Subcutaneous abdominal adipose tissue (tissue), 5 donors: ENCODE results near the gene CNDP2.

ENCODE experiments used
- H3K27ac ChIP-seq: one replicate; pipeline ENCODE4 v1.7.0; 2013; ENCODE audit warnings: low read depth, mild to moderate bottlenecking, inconsistent platforms, low read length, moderate library complexity
- H3K27me3 ChIP-seq, 5 donors: one replicate each; pipeline ENCODE4 v1.7.0; 2013; ENCODE audit warnings: low read length in 5 of 5, inconsistent platforms in 1 of 5; ENCODE audit not compliant: control insufficient read depth in 5 of 5, insufficient read depth in 4 of 5
- H3K36me3 ChIP-seq, 5 donors: one replicate each; pipeline ENCODE4 v1.7.0; 2013; ENCODE audit warnings: low read length in 5 of 5; ENCODE audit not compliant: control insufficient read depth in 5 of 5, insufficient read depth in 5 of 5
- H3K4me1 ChIP-seq, 5 donors: one replicate each; pipeline ENCODE4 v1.7.0; 2013; ENCODE audit warnings: low read length in 5 of 5, mild to moderate bottlenecking in 3 of 5, moderate library complexity in 1 of 5; ENCODE audit not compliant: control insufficient read depth in 5 of 5, insufficient read depth in 5 of 5
- H3K4me3 ChIP-seq, 5 donors: one replicate each; pipeline ENCODE4 v1.7.0; 2013; ENCODE audit warnings: low read length in 5 of 5, low read depth in 1 of 5
- H3K9ac ChIP-seq, 5 donors: one replicate each; pipeline ENCODE4 v1.7.0; 2013; ENCODE audit warnings: low read length in 5 of 5, mild to moderate bottlenecking in 4 of 5, moderate library complexity in 3 of 5
- H3K9me3 ChIP-seq, 5 donors: one replicate each; pipeline ENCODE4 v1.7.0; 2013; ENCODE audit warnings: low read length in 5 of 5; ENCODE audit not compliant: control insufficient read depth in 5 of 5
- donor health status: healthy.
- donor health status: healthy.
- donor health status: healthy.
- donor health status: healthy.
- donor health status: healthy.

The CNDP2 gene

DNA sequence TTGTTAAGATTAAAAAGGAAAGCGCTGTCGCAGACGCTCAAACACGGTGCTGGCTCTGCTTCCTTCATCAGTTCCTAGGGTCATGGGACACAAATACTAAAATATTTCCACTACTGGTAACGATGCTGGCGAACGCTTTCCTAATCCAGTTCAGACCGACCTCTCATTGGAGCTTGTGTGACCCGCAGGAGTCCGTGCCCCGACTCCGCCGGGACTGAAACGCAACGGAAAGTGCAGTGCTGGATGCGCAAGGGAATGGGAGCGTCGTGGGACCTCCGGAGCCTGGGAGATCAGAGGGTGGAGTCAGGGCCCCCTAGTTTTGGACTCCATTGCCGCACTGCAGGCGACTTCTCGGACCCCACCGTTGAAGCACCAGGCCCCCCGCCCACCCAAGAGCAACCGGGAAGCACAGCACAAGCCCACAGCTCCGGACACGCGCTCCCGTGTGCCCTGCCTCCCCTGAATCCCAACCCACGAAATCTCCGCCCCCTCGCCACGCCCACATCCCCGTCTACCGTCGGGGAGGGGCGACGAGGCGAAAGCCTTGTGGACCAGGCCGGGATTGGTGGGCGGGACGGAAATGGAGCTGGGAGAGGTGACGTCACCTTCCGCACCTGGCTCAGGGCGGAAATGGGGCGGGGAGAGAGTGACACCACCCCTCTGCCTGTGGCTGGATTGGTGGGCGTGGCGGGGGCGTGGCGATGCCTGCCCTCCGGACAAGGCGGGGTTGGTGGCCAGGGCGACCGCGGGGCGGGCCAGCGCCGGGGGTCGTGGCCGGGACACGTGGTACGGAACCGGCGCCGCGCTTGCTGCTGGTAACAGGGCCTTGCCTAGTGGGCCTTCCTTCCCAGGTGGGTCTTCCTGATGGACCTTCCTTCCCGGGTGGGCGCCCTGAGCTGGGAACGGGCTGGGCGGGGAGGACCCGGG, at the start of gene CNDP2:
TSS of gene CNDP2 (plus strand) at position 783 of the 927 bp plus-strand sequence. CDS start 3,611 bp downstream, outside the sequence.
- H3K4me1 ChIP-seq: peaks cover 7 to 40% (median 35%) of the 10 kb centered on the region in 5 donors
- peak within 1 kb of the TSS; percentile 88 for H3K27ac ChIP-seq
- peak within 1 kb of the TSS in 4 of 5 donors; percentile 83 to 97 (median 91) for H3K9ac ChIP-seq
- H3K9me3 ChIP-seq: peaks cover 0 to 8% (median 0%) of the 10 kb centered on the region in 5 donors
- peak within 1 kb of the TSS; percentile 75 to 90 (median 83) for H3K4me3 ChIP-seq
- no peaks in the 10 kb centered on the region for H3K36me3 ChIP-seq
- no peaks in the 10 kb centered on the region for H3K27me3 ChIP-seq

DNA sequence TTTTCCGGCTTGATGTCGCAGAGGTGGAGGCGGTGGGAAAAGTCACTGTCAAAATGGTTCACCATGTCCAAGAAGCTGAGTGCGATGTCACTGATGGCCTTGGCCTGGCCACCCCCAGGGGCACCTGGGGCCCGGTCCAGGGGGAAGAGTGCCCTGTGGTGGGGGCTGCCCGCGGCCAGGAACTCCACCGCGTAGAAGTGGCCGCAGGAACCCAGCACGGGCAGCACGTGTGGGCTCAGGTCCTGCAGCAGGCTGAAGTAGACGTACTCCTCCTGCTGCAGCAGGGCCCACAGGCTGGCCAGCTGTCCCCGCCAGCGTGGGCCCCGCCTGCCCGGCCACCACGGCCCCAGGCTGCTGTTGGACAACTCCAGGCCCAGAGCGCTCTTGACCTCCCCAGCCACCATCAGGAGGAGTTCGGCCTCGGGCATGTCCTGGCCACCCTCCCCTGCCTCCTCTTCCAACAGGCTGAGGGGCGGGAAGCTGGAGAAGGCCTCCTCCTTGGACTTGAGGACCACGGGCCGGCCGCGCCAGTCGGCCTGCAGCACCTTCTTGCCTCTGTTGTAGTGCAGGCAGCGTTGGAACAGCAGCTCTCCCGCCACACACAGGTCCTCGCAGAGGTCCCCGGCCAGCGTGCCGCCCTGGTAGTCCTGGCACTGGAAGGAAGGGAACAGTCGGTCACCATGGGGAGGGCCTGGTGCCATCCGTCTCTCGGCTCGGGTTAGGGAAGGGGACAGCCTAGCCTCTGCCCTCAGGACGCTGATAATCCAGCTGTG, 49.3 kb upstream of the CNDP2 start:
- no peaks in the 10 kb centered on the region for H3K36me3 ChIP-seq
- H3K27me3 ChIP-seq: peaks cover 0 to 5% (median 2%) of the 10 kb centered on the region in 5 donors
- H3K4me3 ChIP-seq: no peak overlapping the region
- H3K27ac ChIP-seq: no peak overlapping the region
- H3K9ac ChIP-seq: no peak overlapping the region
- H3K9me3 ChIP-seq: no peaks in the 10 kb centered on the region
- H3K4me1 ChIP-seq: peaks cover 0 to 11% (median 0%) of the 10 kb centered on the region in 5 donors

DNA sequence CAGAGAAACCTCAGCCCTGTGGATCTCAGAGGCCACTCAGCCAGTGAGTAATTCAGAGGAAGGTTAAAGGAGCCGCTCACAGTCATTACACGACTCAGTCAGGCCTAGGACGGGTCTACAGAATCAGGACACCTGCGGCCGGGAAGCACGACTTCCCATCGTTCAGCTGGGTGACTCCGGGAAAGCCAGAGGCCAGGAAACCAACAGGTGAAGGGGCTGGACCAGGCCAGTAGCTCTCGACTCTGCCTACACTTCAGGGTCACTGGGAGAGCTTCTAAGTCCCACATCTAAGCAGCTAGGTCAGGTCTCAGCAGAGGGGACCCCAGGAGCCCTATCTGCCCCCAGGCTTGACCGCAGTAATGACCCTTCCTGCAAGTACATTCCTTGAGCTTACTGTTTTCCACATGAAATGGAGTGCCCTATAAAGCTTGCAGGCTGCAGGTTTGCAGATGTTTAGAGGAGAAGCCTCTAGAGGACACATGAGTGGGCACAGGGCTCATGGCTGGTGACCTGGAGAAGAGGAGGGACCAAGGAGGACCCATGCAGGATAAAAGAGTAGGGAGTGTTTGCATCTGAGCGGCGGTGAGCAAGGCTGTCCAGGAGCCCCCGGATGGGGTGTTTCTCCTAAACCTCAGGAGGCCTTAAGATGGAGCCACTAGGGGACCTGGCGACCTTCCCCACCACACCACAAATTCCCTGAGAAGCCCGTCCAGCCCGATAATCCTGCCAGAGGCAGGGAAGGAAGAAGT, 48.6 kb upstream of the CNDP2 start:
- H3K4me1 ChIP-seq: peaks cover 0 to 11% (median 0%) of the 10 kb centered on the region in 5 donors
- no peak overlapping the region for H3K27ac ChIP-seq
- peaks cover 0 to 5% (median 2%) of the 10 kb centered on the region in 5 donors for H3K27me3 ChIP-seq
- H3K9ac ChIP-seq: no peak overlapping the region
- H3K4me3 ChIP-seq: no peak overlapping the region
- H3K36me3 ChIP-seq: no peaks in the 10 kb centered on the region
- H3K9me3 ChIP-seq: no peaks in the 10 kb centered on the region

DNA sequence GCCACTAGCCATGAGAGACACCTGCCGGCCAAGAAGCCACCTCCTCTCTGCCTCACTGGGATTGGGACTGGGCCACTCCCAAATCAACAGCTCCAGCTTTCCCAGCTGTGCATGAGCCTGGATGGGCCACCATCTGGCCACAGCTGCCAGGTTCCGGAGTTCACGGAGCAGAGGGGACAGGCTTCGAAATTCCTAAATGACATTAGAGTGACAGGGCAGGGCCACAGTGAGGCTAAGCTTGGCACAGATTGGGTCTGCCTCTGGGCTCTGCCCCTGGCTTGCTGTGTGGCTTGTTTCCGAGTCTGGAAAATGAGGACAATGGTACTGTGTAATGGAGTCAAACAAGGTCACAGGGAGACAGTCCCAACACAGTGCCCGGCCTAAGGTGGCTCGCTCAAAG, 45.5 kb upstream of the CNDP2 start:
- Histone ChIP-seq H3K4me3 (no peak overlapping the region), H3K36me3 (no peaks in the 10 kb centered on the region), H3K27me3 (peaks cover 0 to 16% (median 13%) of the 10 kb centered on the region in 5 donors), H3K27ac (no peak overlapping the region), H3K4me1 (peaks cover 0 to 11% (median 0%) of the 10 kb centered on the region in 5 donors), H3K9me3 (no peaks in the 10 kb centered on the region), H3K9ac (no peak overlapping the region)

DNA sequence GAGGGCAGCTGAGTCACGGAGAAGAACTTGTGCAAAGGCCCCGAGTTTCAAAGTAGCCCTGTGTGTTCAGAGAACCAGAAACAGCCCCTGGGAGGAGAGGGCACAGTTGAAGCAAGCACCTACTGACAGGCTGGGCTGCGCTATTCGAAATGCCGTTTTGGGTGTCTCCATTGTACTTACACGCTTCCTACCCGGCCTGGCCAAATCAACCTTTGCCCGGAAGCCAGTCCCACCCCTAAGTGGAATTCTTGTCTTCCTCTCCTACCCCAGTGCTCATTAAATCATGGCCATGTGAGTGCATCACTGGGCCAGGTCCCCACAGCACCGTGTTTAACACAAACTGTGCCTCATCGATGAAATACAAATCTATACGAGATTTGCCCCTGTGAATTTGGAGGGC, 45.0 kb upstream of the CNDP2 start:
- Histone ChIP-seq H3K27ac (no peak overlapping the region), H3K36me3 (no peaks in the 10 kb centered on the region), H3K27me3 (peaks cover 2 to 19% (median 15%) of the 10 kb centered on the region in 5 donors), H3K4me3 (no peak overlapping the region), H3K4me1 (peaks cover 0 to 14% (median 3%) of the 10 kb centered on the region in 5 donors), H3K9ac (no peak overlapping the region), H3K9me3 (no peaks in the 10 kb centered on the region)

GRCh38 chr18:74453016-74453566, 43.1 kb upstream of the CNDP2 start:
- Histone ChIP-seq H3K36me3 (no peaks in the 10 kb centered on the region), H3K27me3 (peaks cover 12 to 34% (median 29%) of the 10 kb centered on the region in 5 donors), H3K4me1 (peaks cover 0 to 25% (median 18%) of the 10 kb centered on the region in 5 donors), H3K9me3 (no peaks in the 10 kb centered on the region), H3K4me3 (no peak overlapping the region), H3K9ac (no peak overlapping the region), H3K27ac (no peak overlapping the region)

GRCh38 chr18:74453642-74454198, 42.4 kb upstream of the CNDP2 start:
- Histone ChIP-seq H3K9ac (no peak overlapping the region), H3K27ac (no peak overlapping the region), H3K36me3 (no peaks in the 10 kb centered on the region), H3K4me1 (peaks cover 0 to 25% (median 18%) of the 10 kb centered on the region in 5 donors), H3K9me3 (no peaks in the 10 kb centered on the region), H3K27me3 (peaks cover 16 to 36% (median 32%) of the 10 kb centered on the region in 5 donors), H3K4me3 (no peak overlapping the region)

- H3K4me1 ChIP-seq: peaks cover 0 to 25% (median 18%) of the 10 kb centered on the region in 5 donors
- peaks cover 16 to 36% (median 32%) of the 10 kb centered on the region in 5 donors for H3K27me3 ChIP-seq
- H3K9me3 ChIP-seq: no peaks in the 10 kb centered on the region
- no peak overlapping the region for H3K9ac ChIP-seq
- H3K36me3 ChIP-seq: no peaks in the 10 kb centered on the region
- H3K27ac ChIP-seq: no peak overlapping the region
- no peak overlapping the region for H3K4me3 ChIP-seq
Measured at GRCh38 chr18:74454279-74454751, 41.8 kb upstream of the CNDP2 start.

DNA sequence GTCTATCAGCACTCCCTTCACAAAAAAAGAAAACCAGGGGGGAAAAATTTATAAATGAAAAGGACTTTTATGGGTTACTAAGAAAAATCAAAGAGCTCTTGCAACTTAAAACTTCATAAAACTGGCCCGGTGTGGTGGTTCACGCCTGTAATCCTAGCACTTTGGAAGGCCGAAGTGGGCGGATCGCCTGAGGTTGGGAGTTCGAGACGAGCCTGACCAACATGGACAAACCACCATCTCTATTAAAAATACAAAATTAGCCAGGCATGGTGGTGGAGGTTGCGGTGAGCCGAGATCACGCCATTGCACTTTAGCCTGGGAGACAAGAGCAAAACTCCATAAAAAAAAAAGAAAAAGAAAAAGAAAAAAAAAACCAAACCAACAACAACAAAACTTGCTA, 40.8 kb upstream of the CNDP2 start:
- Histone ChIP-seq H3K9ac (no peak overlapping the region), H3K36me3 (no peaks in the 10 kb centered on the region), H3K9me3 (no peaks in the 10 kb centered on the region), H3K4me3 (no peak overlapping the region), H3K4me1 (peaks cover 0 to 24% (median 18%) of the 10 kb centered on the region in 5 donors), H3K27me3 (peaks cover 16 to 36% (median 32%) of the 10 kb centered on the region in 5 donors), H3K27ac (no peak overlapping the region)
